Activated naive CD4-positive, alpha-beta T cell treated with anti-CD3 and anti-CD28 coated beads for 36 hours (primary cell): ENCODE results near the gene A3GALT2. TPM values are rescaled to one million over a fixed set of nuclear protein-coding genes. Genes with fewer than 3 reads are reported as not detected.
"Not testable (repeated sequence)": the region's sequence is repeated elsewhere in the genome, so short reads cannot be mapped to it uniquely, and the experiment has no call there.

Source experiments
- CTCF ChIA-PET: fragments of 350-600 bp; sonication (Branson Sonifier 250); formaldehyde crosslinking; loops from one replicate; lab custom pipeline; 2021; ENCODE audit warnings: antibody characterized with exemption; lab: Charles Lee
- DNase-seq: peaks from one replicate; pipeline ENCODE4 v3.0.0-alpha.2; 2020
- H3K27ac Mint-ChIP-seq: one replicate; pipeline ENCODE4 v1.8.0; 2021; ENCODE audit warnings: mild to moderate bottlenecking, mixed read lengths
- H3K27me3 Mint-ChIP-seq: one replicate; pipeline ENCODE4 v1.8.0; 2021; ENCODE audit warnings: low read depth, mixed read lengths
- H3K36me3 Mint-ChIP-seq: one replicate; pipeline ENCODE4 v1.8.0; 2021; ENCODE audit warnings: low read depth, mixed read lengths
- H3K4me1 Mint-ChIP-seq: one replicate; pipeline ENCODE4 v1.8.0; 2021; ENCODE audit warnings: low read depth, mixed read lengths
- H3K4me3 Mint-ChIP-seq: one replicate; pipeline ENCODE4 v1.8.0; 2021; ENCODE audit warnings: mild to moderate bottlenecking, moderate library complexity, mixed read lengths
- H3K9me3 Mint-ChIP-seq: one replicate; pipeline ENCODE4 v1.8.0; 2021; ENCODE audit warnings: mixed read lengths
- intact Hi-C: fragments of 100-400 bp; cut with micrococcal nuclease; formaldehyde crosslinking; loops from one replicate; pipeline ENCODE4 v1.15.1; 2023
- total RNA-seq, 2 experiments: library from RNA; stranded (reverse); gene quantifications; one replicate each; pipeline ENCODE4 v1.2.3, GENCODE V29; 2021

The A3GALT2 gene
- total RNA-seq, 2 experiments from 2014 or later, result not detected

DNA sequence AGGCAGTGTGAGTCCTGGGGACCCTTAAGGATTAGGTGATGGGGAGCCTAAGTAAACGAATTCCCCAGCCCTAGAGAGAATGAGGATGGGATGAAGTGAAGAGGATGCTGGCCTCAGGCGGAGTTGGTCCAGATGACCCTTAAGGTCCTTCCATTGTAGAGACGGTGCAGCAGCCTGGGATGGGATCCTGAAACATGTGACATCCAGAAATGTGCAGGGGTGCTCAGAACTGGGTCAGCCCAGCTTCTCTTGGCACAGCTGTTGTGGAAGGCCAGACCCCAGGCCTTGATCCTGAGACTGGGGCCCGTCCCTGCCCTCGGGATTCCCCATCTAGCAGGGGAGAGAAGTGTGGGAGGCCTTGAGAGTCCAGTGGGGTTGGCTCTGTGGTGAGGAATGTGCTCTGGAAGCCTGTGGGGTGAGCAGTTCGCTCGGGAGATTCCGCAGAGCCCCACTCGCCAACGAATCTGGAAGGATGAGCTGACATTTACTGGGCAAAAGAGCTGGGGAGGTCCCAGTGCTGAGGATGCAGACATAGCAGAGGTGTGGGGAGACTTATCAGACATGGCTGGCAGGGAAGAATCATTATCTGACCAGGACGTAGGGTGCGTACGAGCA lies 28.1 kb downstream of the A3GALT2 start:
- H3K27ac Mint-ChIP-seq, result no peak overlapping the region

DNA sequence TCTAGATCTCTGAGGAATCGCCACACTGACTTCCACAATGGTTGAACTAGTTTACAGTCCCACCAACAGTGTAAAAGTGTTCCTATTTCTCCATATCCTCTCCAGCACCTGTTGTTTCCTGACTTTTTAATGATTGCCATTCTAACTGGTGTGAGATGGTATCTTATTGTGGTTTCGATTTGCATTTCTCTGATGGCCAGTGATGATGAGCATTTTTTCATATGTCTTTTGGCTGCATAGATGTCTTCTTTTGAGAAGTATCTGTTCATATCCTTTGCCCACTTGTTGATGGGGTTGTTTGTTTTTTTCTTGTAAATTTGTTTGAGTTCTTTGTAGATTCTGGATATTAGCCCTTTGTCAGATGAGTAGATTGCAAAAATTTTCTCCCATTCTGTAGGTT lies 30.3 kb downstream of the A3GALT2 start:
- H3K4me1 Mint-ChIP-seq, intact Hi-C loops, CTCF ChIA-PET, H3K4me3 Mint-ChIP-seq, H3K9me3 Mint-ChIP-seq, DNase-seq, H3K27me3 Mint-ChIP-seq, H3K27ac Mint-ChIP-seq: not testable (repeated sequence)
- H3K36me3 Mint-ChIP-seq, result peaks cover 14% of the 10 kb centered on the region

More for the DNA sequence above, 28.1 kb downstream of the A3GALT2 start:
- intact Hi-C loops, result no loop called here
- no peak for DNase-seq
- H3K4me1 Mint-ChIP-seq, result peaks cover 5% of the 10 kb centered on the region
- H3K4me3 Mint-ChIP-seq, result no peak overlapping the region
- CTCF ChIA-PET, result interaction anchor here (4.0 to 5.7 kb wide), 2 partner anchors 76 to 178 kb away, joined by 42 to 84 read pairs; partner anchors contain the start of gene ZSCAN20
- H3K27me3 Mint-ChIP-seq, result no peaks in the 10 kb centered on the region
- no peaks in the 10 kb centered on the region for H3K9me3 Mint-ChIP-seq
- H3K36me3 Mint-ChIP-seq, result peaks cover 13% of the 10 kb centered on the region

DNA sequence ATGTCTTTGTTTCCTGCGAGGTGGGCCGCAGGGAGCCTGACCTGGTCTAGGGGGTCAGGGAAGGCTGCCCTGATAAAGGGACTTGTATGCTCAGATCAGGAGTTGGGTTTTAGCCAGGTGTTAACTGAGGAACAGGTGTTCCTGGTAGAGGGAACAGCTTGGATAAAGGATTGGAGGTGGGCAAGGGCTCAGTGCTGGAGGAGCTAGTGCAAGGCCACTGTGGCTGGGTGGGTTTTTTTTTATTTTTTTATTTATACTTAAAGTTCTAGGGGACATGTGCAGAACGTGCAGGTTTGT lies 31.1 kb downstream of the A3GALT2 start:
- intact Hi-C loops, result no loop called here
- Mint-ChIP-seq H3K36me3 (peaks cover 14% of the 10 kb centered on the region), H3K4me1 (no peaks in the 10 kb centered on the region), H3K4me3 (no peak overlapping the region), H3K27ac (no peak overlapping the region), H3K27me3 (no peaks in the 10 kb centered on the region), H3K9me3 (no peaks in the 10 kb centered on the region)
- no peak for DNase-seq
- CTCF ChIA-PET, result interaction anchor here (1.1 kb wide), 1 partner anchor 323 kb away, joined by 3 read pairs; no protein-coding TSS in a partner anchor

DNA sequence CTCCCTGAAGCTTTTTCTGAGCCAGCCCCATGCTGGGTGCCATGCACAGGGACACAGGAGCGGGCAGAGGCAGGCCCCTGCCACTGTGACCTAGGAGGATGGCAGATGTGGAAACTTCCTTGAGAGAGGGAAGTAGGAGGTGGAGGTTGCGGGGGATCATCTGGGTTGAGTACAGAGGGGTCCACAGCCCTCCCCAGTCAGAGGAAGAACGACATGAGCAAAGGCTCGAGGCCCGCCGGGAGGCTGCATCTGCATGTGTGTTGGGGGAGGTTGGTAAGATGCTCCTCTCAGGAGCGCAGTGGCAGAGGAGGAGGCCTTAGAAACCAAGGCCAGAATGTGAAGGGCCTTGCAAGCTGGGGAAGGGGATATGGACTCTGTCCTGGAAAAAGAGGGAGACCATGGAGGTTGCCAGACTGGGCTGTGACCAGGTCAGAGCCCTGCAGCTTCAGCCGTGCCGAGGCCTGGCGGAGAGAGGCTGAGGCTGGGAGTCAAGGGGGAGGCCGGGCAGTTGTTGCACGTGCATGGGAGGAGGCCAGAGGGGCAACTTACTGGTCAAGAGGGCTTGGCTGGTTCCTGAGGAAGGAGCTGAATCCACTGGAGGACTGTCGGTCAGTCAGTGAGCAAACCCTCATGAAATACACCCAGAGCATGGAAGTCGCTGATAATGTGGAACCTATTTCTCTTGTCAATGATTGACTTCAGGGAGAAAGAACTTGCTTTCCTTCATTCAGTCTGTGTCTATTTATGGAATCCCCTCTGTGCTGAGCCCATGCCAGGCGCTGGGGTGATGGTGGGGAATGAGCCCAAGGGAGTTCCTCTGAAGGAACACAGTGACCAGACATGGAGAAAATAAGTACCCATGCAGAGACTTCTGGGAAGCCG lies 31.7 kb downstream of the A3GALT2 start:
- no peak for DNase-seq
- no peak overlapping the region for H3K4me3 Mint-ChIP-seq
- CTCF ChIA-PET, result interaction anchor here (0.6 to 1.1 kb wide), 3 partner anchors 9 to 324 kb away, joined by 3 to 4 read pairs (median 3); no protein-coding TSS in a partner anchor
- no peaks in the 10 kb centered on the region for H3K9me3 Mint-ChIP-seq
- no peaks in the 10 kb centered on the region for H3K27me3 Mint-ChIP-seq
- H3K27ac Mint-ChIP-seq, result no peak overlapping the region
- intact Hi-C loops, result no loop called here
- H3K36me3 Mint-ChIP-seq, result peaks cover 14% of the 10 kb centered on the region
- no peaks in the 10 kb centered on the region for H3K4me1 Mint-ChIP-seq

DNA sequence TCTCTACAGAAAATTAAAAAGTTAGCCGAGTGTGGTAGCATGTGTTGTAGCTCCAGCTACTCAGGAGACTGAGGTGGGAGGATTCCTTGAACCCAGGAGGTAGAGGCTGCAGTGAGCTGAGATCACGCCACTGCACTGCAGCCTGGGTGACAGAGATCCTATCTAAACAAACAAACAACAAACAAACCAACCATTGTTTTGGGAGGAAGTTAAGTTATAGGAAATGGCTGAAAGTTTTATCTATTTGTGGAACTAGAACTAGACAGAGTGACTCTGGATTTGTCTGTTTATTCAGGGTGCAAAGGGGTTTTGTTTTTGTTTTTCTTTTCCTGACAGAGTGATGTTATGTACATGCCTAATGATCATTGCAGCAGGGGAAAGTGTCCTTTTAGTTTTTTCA lies 33.6 kb downstream of the A3GALT2 start:
- CTCF ChIA-PET, result no interaction called here

DNA sequence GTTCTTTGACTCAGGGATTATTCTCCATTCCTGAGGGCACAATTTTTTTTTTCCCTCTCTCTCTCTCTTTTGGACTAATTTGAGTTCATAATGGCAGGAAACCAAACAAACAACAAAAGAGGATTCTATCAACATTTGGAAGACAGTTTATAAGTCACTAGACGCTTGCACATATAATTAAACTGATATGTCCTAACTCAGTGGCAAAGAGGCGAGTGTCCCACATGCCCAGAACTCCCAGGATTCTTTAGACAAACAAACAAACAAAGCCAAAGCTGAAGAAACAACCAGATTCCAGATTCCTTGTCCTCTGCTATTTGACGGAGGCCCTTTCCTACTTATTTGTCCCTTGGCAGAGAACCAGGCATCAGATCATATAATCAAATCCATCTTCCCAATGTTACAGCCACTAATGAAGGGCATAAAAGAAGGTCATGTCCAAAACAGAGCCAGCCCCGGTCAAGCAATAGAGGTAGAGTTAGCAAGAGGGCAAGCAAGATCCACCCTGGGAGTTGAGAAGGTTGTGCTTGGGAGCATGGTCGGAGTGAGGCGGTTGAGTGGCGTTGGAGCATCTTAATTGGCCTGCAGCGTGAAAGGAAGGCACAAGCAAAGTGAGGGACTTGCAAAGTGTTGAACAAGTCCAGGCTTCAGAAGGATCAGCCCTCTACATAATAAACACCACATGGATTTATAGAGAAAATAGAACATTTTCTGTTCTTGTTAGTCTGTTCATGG lies 34.3 kb downstream of the A3GALT2 start:
- CTCF ChIA-PET, result interaction anchor here (1.1 kb wide), 1 partner anchor 11 kb away, joined by 3 read pairs; no protein-coding TSS in a partner anchor

More for the DNA sequence above, 33.6 kb downstream of the A3GALT2 start:
- no peaks in the 10 kb centered on the region for H3K27me3 Mint-ChIP-seq
- no peak overlapping the region for H3K27ac Mint-ChIP-seq
- H3K36me3 Mint-ChIP-seq, result peaks cover 15% of the 10 kb centered on the region
- H3K4me1 Mint-ChIP-seq, result no peaks in the 10 kb centered on the region
- DNase-seq, result no peak
- no peaks in the 10 kb centered on the region for H3K9me3 Mint-ChIP-seq
- no peak overlapping the region for H3K4me3 Mint-ChIP-seq
- intact Hi-C loops, result no loop called here

DNA sequence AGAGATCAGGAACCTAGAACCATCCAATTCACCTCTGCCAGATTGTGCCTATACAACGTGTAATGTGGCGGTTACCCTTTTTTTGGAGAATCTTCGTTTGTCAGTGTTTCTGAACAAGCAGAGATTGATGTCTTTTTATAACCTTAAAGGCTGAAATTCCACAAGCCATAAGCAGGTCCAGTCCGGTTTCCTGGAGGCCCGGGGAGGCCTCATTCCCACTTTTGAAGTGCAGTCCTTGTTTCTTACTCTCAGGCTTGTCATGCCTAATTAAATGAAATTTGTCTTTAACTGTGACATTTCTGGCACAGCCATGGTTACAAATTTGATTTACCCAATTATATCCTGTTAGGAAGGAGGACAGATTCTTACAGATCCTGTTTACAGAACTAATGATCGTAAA lies 36.8 kb downstream of the A3GALT2 start:
- Mint-ChIP-seq H3K27me3 (no peaks in the 10 kb centered on the region), H3K4me3 (no peak overlapping the region), H3K36me3 (peaks cover 22% of the 10 kb centered on the region), H3K27ac (no peak overlapping the region), H3K4me1 (no peaks in the 10 kb centered on the region), H3K9me3 (no peaks in the 10 kb centered on the region)
- intact Hi-C loops, result no loop called here
- CTCF ChIA-PET, result interaction anchor here (2.5 kb wide), 1 partner anchor 12 kb away, joined by 10 read pairs; no protein-coding TSS in a partner anchor
- no peak for DNase-seq

More for the DNA sequence above, 34.3 kb downstream of the A3GALT2 start:
- Mint-ChIP-seq H3K36me3 (peaks cover 21% of the 10 kb centered on the region), H3K27ac (no peak overlapping the region), H3K4me3 (no peak overlapping the region), H3K9me3 (no peaks in the 10 kb centered on the region), H3K4me1 (no peaks in the 10 kb centered on the region), H3K27me3 (no peaks in the 10 kb centered on the region)
- DNase-seq, result no peak
- intact Hi-C loops, result no loop called here

DNA sequence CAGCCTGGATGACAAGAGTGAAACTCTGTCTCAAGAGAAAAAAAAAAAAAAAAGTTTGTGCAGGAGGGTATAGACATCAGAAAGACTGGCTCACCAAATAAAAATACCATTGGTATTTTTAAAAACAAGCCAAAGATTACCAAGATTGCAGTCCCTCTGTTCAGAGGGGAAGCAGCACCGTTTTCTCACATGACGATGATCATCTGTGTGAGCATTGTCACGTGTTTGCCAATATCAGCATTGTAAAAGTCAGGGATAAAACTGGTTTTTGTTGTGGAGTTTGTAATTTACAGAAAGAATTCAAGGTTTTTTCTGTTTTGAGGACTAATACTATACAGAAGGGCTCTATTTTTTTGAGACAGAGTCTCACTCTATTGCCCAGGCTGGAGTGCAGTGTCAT lies 38.1 kb downstream of the A3GALT2 start:
- Mint-ChIP-seq H3K4me1 (no peaks in the 10 kb centered on the region), H3K4me3 (no peak overlapping the region), H3K36me3 (peaks cover 16% of the 10 kb centered on the region), H3K9me3 (no peaks in the 10 kb centered on the region), H3K27me3 (no peaks in the 10 kb centered on the region), H3K27ac (no peak overlapping the region)
- intact Hi-C loops, result no loop called here
- CTCF ChIA-PET, result interaction anchor here (0.9 to 2.5 kb wide), 2 partner anchors 11 to 13 kb away, joined by 3 to 10 read pairs; no protein-coding TSS in a partner anchor
- DNase-seq, result no peak

DNA sequence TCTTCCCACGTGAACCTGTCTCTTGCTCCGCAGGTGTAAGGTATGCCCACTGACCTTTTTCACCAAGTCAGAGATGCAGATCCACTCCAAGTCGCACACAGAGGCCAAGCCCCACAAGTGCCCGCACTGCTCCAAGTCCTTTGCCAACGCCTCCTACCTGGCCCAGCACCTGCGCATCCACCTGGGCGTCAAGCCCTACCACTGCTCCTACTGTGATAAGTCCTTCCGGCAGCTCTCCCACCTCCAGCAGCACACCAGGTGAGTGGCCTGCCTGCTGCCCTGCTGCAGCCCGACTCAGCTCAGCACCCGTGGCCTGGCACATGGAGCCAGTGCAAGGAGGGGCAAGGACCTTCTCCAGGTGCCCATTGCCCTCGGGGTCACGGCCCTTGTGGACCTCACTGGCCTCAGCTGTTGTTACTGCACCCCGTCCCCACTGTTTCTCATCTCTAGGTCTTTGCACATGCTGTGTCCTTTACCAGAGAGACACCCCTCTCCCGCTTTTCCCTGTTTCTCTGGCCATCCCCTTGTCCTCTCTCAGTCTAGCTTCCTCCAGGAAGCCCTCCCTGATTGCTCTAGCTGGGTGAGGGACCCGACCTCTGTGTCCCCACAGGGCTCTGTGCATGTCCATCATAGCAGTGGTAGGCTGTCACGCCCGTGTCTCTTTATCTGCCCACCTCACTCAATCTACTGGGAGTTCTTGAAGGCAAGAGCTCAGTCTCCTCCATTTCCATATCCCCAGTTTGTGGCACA lies 39.2 kb downstream of the A3GALT2 start:
- no peaks in the 10 kb centered on the region for H3K27me3 Mint-ChIP-seq
- intact Hi-C loops, result no loop called here
- no peak overlapping the region for H3K4me3 Mint-ChIP-seq
- H3K27ac Mint-ChIP-seq, result no peak overlapping the region
- peaks cover 15% of the 10 kb centered on the region for H3K36me3 Mint-ChIP-seq
- no peak for DNase-seq
- H3K4me1 Mint-ChIP-seq, result no peaks in the 10 kb centered on the region
- CTCF ChIA-PET, result interaction anchor here (0.9 to 2.5 kb wide), 2 partner anchors 10 to 14 kb away, joined by 3 to 10 read pairs; no protein-coding TSS in a partner anchor
- no peaks in the 10 kb centered on the region for H3K9me3 Mint-ChIP-seq

DNA sequence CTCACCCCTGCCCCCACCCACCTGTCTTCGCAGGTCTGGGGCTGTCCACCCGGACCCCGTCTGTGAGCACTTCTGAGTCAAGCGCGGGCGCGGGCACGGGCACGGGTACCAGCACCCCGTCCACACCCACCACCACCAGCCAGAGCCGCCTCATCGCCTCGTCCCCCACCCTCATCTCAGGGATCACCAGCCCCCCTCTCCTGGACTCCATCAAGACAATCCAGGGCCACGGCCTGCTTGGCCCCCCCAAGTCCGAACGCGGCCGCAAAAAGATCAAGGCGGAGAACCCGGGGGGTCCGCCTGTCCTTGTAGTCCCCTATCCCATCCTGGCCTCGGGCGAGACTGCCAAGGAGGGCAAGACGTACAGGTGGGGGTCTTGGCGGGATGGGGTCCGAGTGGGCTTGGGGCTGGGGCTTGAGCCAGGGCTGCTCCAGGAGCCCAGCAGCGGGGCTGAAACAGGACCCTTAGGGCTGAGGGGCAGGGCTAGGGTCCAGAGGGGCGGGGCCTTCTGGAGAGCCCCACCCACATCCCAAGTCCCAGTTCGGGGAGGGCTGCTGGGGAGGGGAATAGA lies 40.7 kb downstream of the A3GALT2 start:
- intact Hi-C loops, result no loop called here
- H3K9me3 Mint-ChIP-seq, result no peaks in the 10 kb centered on the region
- H3K27me3 Mint-ChIP-seq, result no peaks in the 10 kb centered on the region
- no peaks in the 10 kb centered on the region for H3K4me1 Mint-ChIP-seq
- CTCF ChIA-PET, result no interaction called here
- no peak overlapping the region for H3K4me3 Mint-ChIP-seq
- peaks cover 16% of the 10 kb centered on the region for H3K36me3 Mint-ChIP-seq
- H3K27ac Mint-ChIP-seq, result no peak overlapping the region
- no peak for DNase-seq

DNA sequence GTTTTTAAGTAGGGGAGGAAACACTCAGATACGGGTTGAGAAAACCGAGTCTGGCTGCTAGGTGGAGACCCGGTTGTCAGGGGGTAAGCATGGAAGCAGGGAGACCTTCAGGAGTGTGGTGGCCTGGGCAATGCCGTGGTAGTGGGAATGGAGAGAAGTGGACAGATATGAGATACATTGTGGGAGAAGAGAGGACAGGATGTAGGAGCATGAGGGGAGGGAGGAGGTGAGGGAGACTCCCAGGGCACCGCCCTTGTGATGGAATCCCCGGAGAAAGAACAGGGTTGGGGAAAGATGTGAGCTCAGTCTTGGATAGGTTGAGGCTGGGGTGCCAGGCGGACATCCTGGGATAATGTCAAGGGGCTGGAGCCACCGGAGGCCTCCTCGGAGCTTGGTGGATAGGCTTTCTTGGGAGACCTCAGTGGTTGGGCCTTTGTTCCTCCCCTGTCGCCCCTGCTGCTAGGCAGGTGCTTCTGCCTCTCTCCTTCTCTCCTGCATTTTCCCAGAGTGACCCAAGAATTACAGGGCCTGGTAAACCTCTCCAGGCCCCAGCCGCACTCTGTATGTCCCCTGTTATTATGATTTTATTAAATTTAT lies 43.3 kb downstream of the A3GALT2 start:
- Mint-ChIP-seq H3K9me3 (no peaks in the 10 kb centered on the region), H3K4me3 (no peak overlapping the region), H3K27ac (no peak overlapping the region), H3K27me3 (no peaks in the 10 kb centered on the region), H3K36me3 (peaks cover 16% of the 10 kb centered on the region), H3K4me1 (peaks cover 13% of the 10 kb centered on the region)
- no peak for DNase-seq
- CTCF ChIA-PET, result interaction anchor here (0.5 to 2.4 kb wide), 2 partner anchors 18 to 356 kb away, joined by 3 to 6 read pairs; no protein-coding TSS in a partner anchor
- intact Hi-C loops, result no loop called here
